GM11168 (cell line): ENCODE measurements around the gene VPS50.

Source experiments
- in situ Hi-C: fragments of 300-500 bp; cut with MboI; formaldehyde crosslinking; loops from one replicate; pipeline ENCODE4 v1.12.0; 2022; ENCODE audit warnings: low sequenced_read_pairs; ENCODE audit not compliant: unreplicated experiment

The VPS50 gene

GRCh38 chr7:93382362-93382761, 150.2 kb downstream of the VPS50 start:
- in situ Hi-C loops, result no loop called here

GRCh38 chr7:93390660-93391059, 158.5 kb downstream of the VPS50 start:
- in situ Hi-C loops, result no loop called here

- in situ Hi-C loops, result no loop called here
These were observed 160.8 kb downstream of the VPS50 start for GRCh38 chr7:93392984-93393383.

GRCh38 chr7:93399642-93400041, 167.5 kb downstream of the VPS50 start:
- in situ Hi-C loops, result no loop called here

- in situ Hi-C loops, result no loop called here
These were observed 170.8 kb downstream of the VPS50 start for GRCh38 chr7:93402944-93403343.

GRCh38 chr7:93407239-93407638, 175.1 kb downstream of the VPS50 start:
- in situ Hi-C loops, result no loop called here

- in situ Hi-C loops, result no loop called here
These were observed 177.2 kb downstream of the VPS50 start for GRCh38 chr7:93409324-93409723.
